H9 (cell line): ENCODE results near the gene CXCR3. TPM values are rescaled to one million over a fixed set of nuclear protein-coding genes. Genes with fewer than 3 reads are reported as not detected.

Experiments
- DNase-seq: peaks from one replicate; pipeline ENCODE4 v3.0.0-alpha.2; 2017
- H2AFZ ChIP-seq: one replicate; pipeline ENCODE4 v1.6.1; 2013; ENCODE audit warnings: mild to moderate bottlenecking, low read length, control low read depth, moderate library complexity
- H2AK5ac ChIP-seq: 2 replicates; pipeline ENCODE4 v1.6.1; 2013; ENCODE audit warnings: low read length, control low read depth, mixed read lengths; ENCODE audit not compliant: insufficient read length
- H2BK120ac ChIP-seq: one replicate; pipeline ENCODE4 v1.6.1; 2013; ENCODE audit warnings: low read depth, mild to moderate bottlenecking, low read length, control low read depth, inconsistent platforms; ENCODE audit not compliant: poor library complexity, severe bottlenecking
- H2BK12ac ChIP-seq: 2 replicates; pipeline ENCODE4 v1.6.1; 2013; ENCODE audit warnings: low read length, control low read depth, mixed read lengths, low read depth; ENCODE audit not compliant: insufficient read length
- H2BK15ac ChIP-seq: 2 replicates; pipeline ENCODE4 v1.6.1; 2013; ENCODE audit warnings: low read depth, low read length, control low read depth
- H2BK20ac ChIP-seq: one replicate; pipeline ENCODE4 v1.6.1; 2013; ENCODE audit warnings: low read depth, mild to moderate bottlenecking, low read length, control low read depth, inconsistent platforms; ENCODE audit not compliant: poor library complexity, severe bottlenecking
- H2BK5ac ChIP-seq: 2 replicates; pipeline ENCODE4 v1.6.1; 2013; ENCODE audit warnings: low read length, control low read depth, mixed read lengths; ENCODE audit not compliant: insufficient read length
- H3K14ac ChIP-seq: 2 replicates; pipeline ENCODE4 v1.6.1; 2013; ENCODE audit warnings: low read length, control low read depth; ENCODE audit not compliant: insufficient read depth
- H3K18ac ChIP-seq: 2 replicates; pipeline ENCODE4 v1.6.1; 2013; ENCODE audit warnings: low read depth, mild to moderate bottlenecking, mixed read lengths, low read length, control low read depth; ENCODE audit not compliant: insufficient read length
- H3K23ac ChIP-seq: 2 replicates; pipeline ENCODE4 v1.6.1; 2013; ENCODE audit warnings: low read length, control low read depth, mixed read lengths, low read depth; ENCODE audit not compliant: insufficient read length
- H3K23me2 ChIP-seq: 2 replicates; pipeline ENCODE4 v1.6.1; 2013; ENCODE audit warnings: low read depth, mild to moderate bottlenecking, mixed read lengths, low read length, control low read depth; ENCODE audit not compliant: insufficient read length, poor library complexity, severe bottlenecking
- H3K27ac ChIP-seq: 2 replicates; pipeline ENCODE4 v1.5.1; 2013; ENCODE audit warnings: low read length, control low read depth, mixed read lengths, low read depth; ENCODE audit not compliant: insufficient read length
- H3K27me3 ChIP-seq: 2 replicates; pipeline ENCODE4 v1.6.1; 2013; ENCODE audit warnings: low read length, control low read depth, inconsistent platforms; ENCODE audit not compliant: insufficient read depth
- H3K4ac ChIP-seq: 2 replicates; pipeline ENCODE4 v1.6.1; 2013; ENCODE audit warnings: low read depth, mild to moderate bottlenecking, control low read depth, inconsistent platforms, low read length, moderate library complexity
- H3K4me1 ChIP-seq: 2 replicates; pipeline ENCODE4 v1.6.1; 2013; ENCODE audit warnings: low read length, control low read depth, inconsistent platforms; ENCODE audit not compliant: insufficient read depth
- H3K4me2 ChIP-seq: 2 replicates; pipeline ENCODE4 v1.6.1; 2013; ENCODE audit warnings: low read length, control low read depth, mixed read lengths; ENCODE audit not compliant: insufficient read length, insufficient read depth
- H3K56ac ChIP-seq: 2 replicates; pipeline ENCODE4 v1.6.1; 2013; ENCODE audit warnings: low read depth, mild to moderate bottlenecking, mixed read lengths, low read length, control low read depth; ENCODE audit not compliant: insufficient read length
- H3K79me1 ChIP-seq: 2 replicates; pipeline ENCODE4 v1.6.1; 2013; ENCODE audit warnings: low read depth, mild to moderate bottlenecking, moderate library complexity, low read length, control low read depth, inconsistent platforms; ENCODE audit not compliant: insufficient read depth, poor library complexity, severe bottlenecking
- H3K79me2 ChIP-seq: 2 replicates; pipeline ENCODE4 v1.6.1; 2013; ENCODE audit warnings: low read length, control low read depth, inconsistent platforms; ENCODE audit not compliant: insufficient read depth
- H3K9ac ChIP-seq: 2 replicates; pipeline ENCODE4 v1.6.1; 2013; ENCODE audit warnings: low read length, control low read depth, mixed read lengths; ENCODE audit not compliant: insufficient read length; ENCODE audit errors: extremely low read depth
- H3K9me3 ChIP-seq: one replicate; pipeline ENCODE4 v1.6.1; 2013; ENCODE audit warnings: low read depth, low read length, inconsistent platforms; ENCODE audit not compliant: control insufficient read depth
- H3T11ph ChIP-seq: one replicate; pipeline ENCODE4 v1.6.1; 2013; ENCODE audit warnings: mild to moderate bottlenecking, low read length, control low read depth, inconsistent platforms
- H4K20me1 ChIP-seq: one replicate; pipeline ENCODE4 v1.6.1; 2013; ENCODE audit not compliant: control insufficient read depth, insufficient read length, insufficient read depth
- H4K5ac ChIP-seq: 2 replicates; pipeline ENCODE4 v1.6.1; 2013; ENCODE audit warnings: low read depth, mild to moderate bottlenecking, mixed read lengths, low read length, control low read depth; ENCODE audit not compliant: insufficient read length
- H4K8ac ChIP-seq: replicated peaks from 2 replicates; pipeline ENCODE4 v1.6.1; 2013; ENCODE audit warnings: low read length, control low read depth, mixed read lengths, low read depth; ENCODE audit not compliant: insufficient read length
- H4K91ac ChIP-seq: 2 replicates; pipeline ENCODE4 v1.6.1; 2013; ENCODE audit warnings: low read depth, mild to moderate bottlenecking, moderate library complexity, mixed read lengths, low read length, control low read depth; ENCODE audit not compliant: insufficient read length
- H3K27ac Mint-ChIP-seq, 3 experiments: 2 replicates in 2 of 3; 3 replicates in 1 of 3; pipeline ENCODE4 v1.8.0; 2020 to 2021; ENCODE audit warnings: mixed read lengths in 3 of 3, mild to moderate bottlenecking in 1 of 3, moderate library complexity in 1 of 3
- H3K27me3 Mint-ChIP-seq: 2 replicates; pipeline ENCODE4 v1.8.0; 2021; ENCODE audit warnings: low read depth, mild to moderate bottlenecking, moderate library complexity, mixed read lengths
- H3K36me3 Mint-ChIP-seq, 3 experiments: 2 replicates in 2 of 3; 3 replicates in 1 of 3; pipeline ENCODE4 v1.8.0; 2020 to 2021; ENCODE audit warnings: low read depth in 3 of 3, mixed read lengths in 3 of 3; ENCODE audit not compliant: insufficient read depth in 1 of 3
- H3K4me1 Mint-ChIP-seq, 2 experiments: 2 replicates each; pipeline ENCODE4 v1.8.0; 2020; ENCODE audit warnings: mixed read lengths in 2 of 2
- H3K4me3 Mint-ChIP-seq, 2 experiments: 2 replicates in 1 of 2; 3 replicates in 1 of 2; pipeline ENCODE4 v1.8.0; 2020 to 2021; ENCODE audit warnings: mild to moderate bottlenecking in 2 of 2, mixed read lengths in 2 of 2, moderate library complexity in 1 of 2
- H3K9me3 Mint-ChIP-seq, 2 experiments: 2 replicates in 1 of 2; 3 replicates in 1 of 2; pipeline ENCODE4 v1.8.0; 2020; ENCODE audit warnings: mild to moderate bottlenecking in 2 of 2, mixed read lengths in 2 of 2, moderate library complexity in 1 of 2
- CTCF ChIP-seq: fragments of 200-600 bp; sonication (generic); conservative IDR thresholded peaks from 3 replicates; pipeline ENCODE4 v1.8.0; 2021; ENCODE audit warnings: antibody characterized with exemption, mild to moderate bottlenecking
- WGBS: extraction: QIAGEN DNeasy Blood & Tissue Kit; methylation state at CpG from one replicate; pipeline ENCODE4 v1.1.7; 2013; ENCODE audit warnings: missing lambda C conversion rate, low lambda C conversion rate, mixed read lengths; ENCODE audit not compliant: insufficient read length; ENCODE audit errors: extremely low coverage; 5-methylcytosine and 5-hydroxymethylcytosine counted together
- total RNA-seq: library from RNA; stranded (reverse); gene quantifications from 2 replicates; pipeline ENCODE4 v1.2.1, GENCODE V29; 2021

Gene CXCR3
- total RNA-seq, 1 experiment from 2014 or later, result not detected

DNA sequence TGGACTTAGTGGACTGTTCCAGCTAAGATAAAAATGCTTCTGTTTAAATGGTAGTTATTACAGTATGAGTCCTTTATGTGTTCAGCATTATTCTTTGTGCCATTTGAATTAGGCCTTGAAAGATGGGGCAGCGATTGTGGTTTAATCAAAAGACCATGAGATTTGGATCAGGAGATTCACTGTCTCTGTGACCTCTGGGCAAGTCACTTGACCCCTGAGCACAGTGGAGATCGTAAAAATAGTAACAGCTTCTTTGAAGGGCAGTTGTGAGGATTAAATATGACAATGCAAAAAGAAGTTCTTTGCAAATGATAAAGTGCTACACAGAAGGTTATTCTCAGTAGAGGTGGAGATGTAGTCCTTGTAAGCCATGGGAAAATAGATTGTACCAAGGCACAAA is 10.8 kb downstream of the CXCR3 start:
- Histone ChIP-seq H3K4ac (no peak overlapping the region), H2BK12ac (no peak overlapping the region), H3K9ac (no peak overlapping the region), H3K4me1 (no peaks in the 10 kb centered on the region), H3K14ac (no peak overlapping the region), H4K8ac (no peak overlapping the region), H3K23me2 (no peaks in the 10 kb centered on the region), H3K27me3 (no peaks in the 10 kb centered on the region), H4K5ac (no peak overlapping the region), H3K23ac (no peak overlapping the region), H3K4me2 (no peak overlapping the region), H2AK5ac (no peak overlapping the region), H4K91ac (no peak overlapping the region), H3K27ac (no peak overlapping the region), H2BK120ac (no peak overlapping the region), H3K9me3 (peaks cover 82% of the 10 kb centered on the region), H2BK20ac (no peak overlapping the region), H3K79me2 (no peaks in the 10 kb centered on the region), H2BK5ac (no peak overlapping the region), H3T11ph (no peak overlapping the region), H4K20me1 (no peaks in the 10 kb centered on the region), H2BK15ac (no peak overlapping the region), H3K56ac (no peak overlapping the region), H3K79me1 (no peaks in the 10 kb centered on the region), H2AFZ (no peak overlapping the region), H3K18ac (no peak overlapping the region)
- no peak overlapping the region for H3K4me3 Mint-ChIP-seq
- no peak overlapping the region; a peak in 1 of 7 replicates for H3K27ac Mint-ChIP-seq
- no peak for TF ChIP-seq CTCF
- no peaks in the 10 kb centered on the region for H3K27me3 Mint-ChIP-seq
- H3K36me3 Mint-ChIP-seq, result peaks cover 24 to 52% (median 51%) of the 10 kb centered on the region in 3 experiments
- no CpG with 5 or more reads among the region's 2 CpGs for WGBS
- no peaks in the 10 kb centered on the region for H3K4me1 Mint-ChIP-seq
- no peak for DNase-seq
- H3K9me3 Mint-ChIP-seq, result peaks cover 64 to 76% of the 10 kb centered on the region in 2 experiments
